GM12878 (cell line): ENCODE data around the gene RNF148. TPM values are rescaled to one million over a fixed set of nuclear protein-coding genes. Genes with fewer than 3 reads are reported as not detected.

Source experiments
- BCL11A ChIP-seq: IDR thresholded peaks from 2 replicates; pipeline ENCODE4 v1.6.1; 2011; ENCODE audit warnings: low read depth, low read length
- CBX3 ChIP-seq: fragments of 200-600 bp; sonication (generic); IDR thresholded peaks from 2 replicates; pipeline ENCODE4 v1.6.1; 2016; ENCODE audit warnings: low read depth, borderline replicate concordance
- EP300 ChIP-seq, 2 experiments: fragments of 150-350 bp in 1 of 2; IDR thresholded peaks; 2 replicates each; pipeline ENCODE4 v1.6.1; 2011 to 2012; ENCODE audit warnings: low read depth in 2 of 2, low read length in 2 of 2, borderline replicate concordance in 1 of 2, improper control_type of control experiment in 1 of 2, inconsistent platforms in 1 of 2; ENCODE audit not compliant: control insufficient read depth in 1 of 2
- JUND ChIP-seq: IDR thresholded peaks from 2 replicates; pipeline ENCODE4 v1.6.1; 2012; ENCODE audit warnings: low read depth, mild to moderate bottlenecking, low read length, improper control_type of control experiment, moderate library complexity
- LARP7 ChIP-seq: fragments of 450-650 bp; IDR thresholded peaks from 2 replicates; pipeline ENCODE4 v1.6.1; 2017; ENCODE audit warnings: mild to moderate bottlenecking
- SKIL ChIP-seq: fragments of 450-650 bp; IDR thresholded peaks from 2 replicates; pipeline ENCODE4 v1.6.1; 2017; ENCODE audit warnings: mild to moderate bottlenecking, low read depth, inconsistent platforms; ENCODE audit not compliant: poor library complexity, severe bottlenecking
- ZBTB11 ChIP-seq: fragments of 450-650 bp; formaldehyde crosslinking; IDR thresholded peaks from 2 replicates; pipeline ENCODE4 v1.5.0; 2022; ENCODE audit warnings: mild to moderate bottlenecking, missing genetic modification characterization
- polyA plus RNA-seq, 11 experiments: library from polyadenylated mRNA; depleted of rRNA in 4 of 11; unstranded in 6 of 11; stranded (reverse) in 5 of 11; fragments of >200 nt; fragmentation: Nextera tagmentation in 4 of 11; fragmentation: Illumina TruSeq in 1 of 11; extraction: Ambion mirVana in 4 of 11; extraction: Trizol in 1 of 11; gene quantifications; 1 replicate in 1 of 11; 2 replicates in 10 of 11; pipeline versions ENCODE4 v1.2.1 to v1.2.3, GENCODE V29; 2011 to 2016; ENCODE audit warnings: inconsistent platforms in 2 of 11, missing spikeins in 2 of 11, low read depth in 1 of 11
- total RNA-seq, 4 experiments: library from RNA; depleted of rRNA in 3 of 4; stranded (reverse); fragments of >200 nt in 3 of 4; fragmentation: Illumina TruSeq in 1 of 4; extraction: Trizol in 1 of 4; gene quantifications; 2 replicates each; pipeline versions ENCODE4 v1.2.1 to v1.2.3, GENCODE V29; 2013 to 2021
- TF ChIP-seq, protein P1 (sequence below), 3 experiments: IDR thresholded peaks in 2 of 3; conservative IDR thresholded peaks in 1 of 3; 2 replicates each; pipeline ENCODE4 v1.5.1; 2011; ENCODE audit warnings: low read depth in 3 of 3, low read length in 3 of 3, mild to moderate bottlenecking in 3 of 3, control low read depth in 2 of 3, moderate library complexity in 2 of 3, inconsistent platforms in 1 of 3, mixed read lengths in 1 of 3; ENCODE audit not compliant: control insufficient read depth in 2 of 3, insufficient read depth in 1 of 3; ENCODE audit errors: extremely low read depth in 1 of 3

Gene RNF148
- total and polyA plus RNA-seq, 10 of the 15 experiments (the other 5 are each of a cell fraction or from before 2014, with no cell fraction given) = 0.06 to 0.22 (median 0.17) TPM; not detected in 7

GRCh38 chr7:122746948-122747347 lies 44.2 kb upstream of the RNF148 start (continued):
- TF ChIP-seq EP300 (IDR thresholded peaks at IDR 0.05; ENCODE audit: borderline replicate concordance in 1 of 2, control insufficient read depth in 1 of 2, low read depth in 2 of 2, low read length in 2 of 2) = peak in 1 of 2 experiments; percentile 23; a peak in 2 of 4 replicates
- TF ChIP-seq, protein P1, sequence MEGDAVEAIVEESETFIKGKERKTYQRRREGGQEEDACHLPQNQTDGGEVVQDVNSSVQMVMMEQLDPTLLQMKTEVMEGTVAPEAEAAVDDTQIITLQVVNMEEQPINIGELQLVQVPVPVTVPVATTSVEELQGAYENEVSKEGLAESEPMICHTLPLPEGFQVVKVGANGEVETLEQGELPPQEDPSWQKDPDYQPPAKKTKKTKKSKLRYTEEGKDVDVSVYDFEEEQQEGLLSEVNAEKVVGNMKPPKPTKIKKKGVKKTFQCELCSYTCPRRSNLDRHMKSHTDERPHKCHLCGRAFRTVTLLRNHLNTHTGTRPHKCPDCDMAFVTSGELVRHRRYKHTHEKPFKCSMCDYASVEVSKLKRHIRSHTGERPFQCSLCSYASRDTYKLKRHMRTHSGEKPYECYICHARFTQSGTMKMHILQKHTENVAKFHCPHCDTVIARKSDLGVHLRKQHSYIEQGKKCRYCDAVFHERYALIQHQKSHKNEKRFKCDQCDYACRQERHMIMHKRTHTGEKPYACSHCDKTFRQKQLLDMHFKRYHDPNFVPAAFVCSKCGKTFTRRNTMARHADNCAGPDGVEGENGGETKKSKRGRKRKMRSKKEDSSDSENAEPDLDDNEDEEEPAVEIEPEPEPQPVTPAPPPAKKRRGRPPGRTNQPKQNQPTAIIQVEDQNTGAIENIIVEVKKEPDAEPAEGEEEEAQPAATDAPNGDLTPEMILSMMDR (IDR thresholded peaks at IDR 0.05 in 2 of 3, conservative IDR thresholded peaks at IDR 0.05 in 1 of 3; ENCODE audit: control insufficient read depth in 2 of 3, extremely low read depth in 1 of 3, insufficient read depth in 1 of 3, low read depth in 3 of 3, low read length in 3 of 3) = no peak
- no peak for TF ChIP-seq ZBTB11 (CRISPR knock-in tag)
- TF ChIP-seq CBX3 = no peak
- no peak for TF ChIP-seq LARP7
- TF ChIP-seq BCL11A = peak; percentile 93; the same call in 1 of the 2 replicates
- TF ChIP-seq JUND = 0 out of 2 replicates have a peak, but pooled peaks have one; percentile 61
- peak; percentile 52 for TF ChIP-seq SKIL
- TF ChIP-seq, all 136 proteins: peak for 23
